Psoas muscle (tissue), 8 donors: ENCODE data around the gene SRSF3. TPM values are rescaled to one million over a fixed set of nuclear protein-coding genes. Genes with fewer than 3 reads are reported as not detected.

Source experiments
- ATAC-seq, 4 donors: fragments of 200-7000 bp; cut with Tn5 transposase; one replicate each; pipeline ENCODE4 v1.9.1; 2020; ENCODE audit warnings: moderate library complexity in 3 of 4, mild to moderate bottlenecking in 2 of 4
- DNase-seq, 2 donors: peaks; one replicate each; pipeline ENCODE4 v3.0.0-alpha.2; 2020
- H3K27ac ChIP-seq: fragments of 200-600 bp; one replicate; pipeline ENCODE4 v1.8.0; 2022
- H3K27me3 ChIP-seq, 3 donors: fragments of 200-600 bp in 1 of 3; one replicate each; pipeline versions ENCODE4 v1.6.1 to v1.8.0; 2013 to 2022; ENCODE audit warnings: low read length in 2 of 3, mild to moderate bottlenecking in 2 of 3, moderate library complexity in 1 of 3; ENCODE audit not compliant: insufficient read depth in 3 of 3
- H3K36me3 ChIP-seq, 2 donors: fragments of 200-600 bp in 1 of 2; one replicate each; pipeline versions ENCODE4 v1.6.1 to v1.8.0; 2013 to 2022; ENCODE audit warnings: low read depth in 1 of 2, mild to moderate bottlenecking in 1 of 2, moderate library complexity in 1 of 2; ENCODE audit not compliant: insufficient read depth in 1 of 2
- H3K4me1 ChIP-seq: fragments of 200-600 bp; one replicate; pipeline ENCODE4 v1.8.0; 2022
- H3K4me3 ChIP-seq: fragments of 200-600 bp; one replicate; pipeline ENCODE4 v1.8.0; 2022; ENCODE audit warnings: mild to moderate bottlenecking
- H3K9me3 ChIP-seq: fragments of 200-600 bp; one replicate; pipeline ENCODE4 v1.8.0; 2022
- CTCF ChIP-seq: fragments of 200-600 bp; IDR thresholded peaks from one replicate; pipeline ENCODE4 v1.8.0; 2022; ENCODE audit warnings: antibody characterized with exemption
- whole genome bisulfite sequencing, 3 donors: extraction: QIAGEN DNeasy Blood & Tissue Kit; methylation state at CpG; one replicate each; pipeline versions ENCODE4 v1.1.6 to v1.1.7; 2013; 5-methylcytosine and 5-hydroxymethylcytosine counted together
- intact Hi-C, 2 donors: fragments of 100-400 bp; cut with DNase I; formaldehyde crosslinking; loops; one replicate each; pipeline versions ENCODE4 v1.11.0 to v1.14.2; 2022
- polyA plus RNA-seq, 3 donors: library from polyadenylated mRNA; stranded (reverse); fragments of 200-250 nt; gene quantifications; one replicate each; pipeline ENCODE4 v1.2.3, GENCODE V29; 2013
- total RNA-seq, 4 donors: library from RNA; stranded (reverse); fragmentation: NEBNext Ultra II Directional in 2 of 4; extraction: Animal tissue kit (Norgen Biotek cat#: 25700) in 2 of 4; gene quantifications; one replicate each; pipeline versions ENCODE4 v1.2.1 to v1.2.4, GENCODE V29; 2021 to 2023
- donor health status: healthy with polysubstance abuse.
- donor health status: DM: no; HTN: no; CAD: no; lungs with moderate emphysema.
- donor health status: Bipolar disorder and iron deficiency.
- donor health status: healthy.
- donor health status: DM: yes; HTN: yes; CAD: no.
- donor health status: DM: no; HTN: no; CAD: no.
- donor health status: DM: no; HTN: no; CAD: no.
- donor health status: DM: yes; HTN: yes; CAD: no.

SRSF3 gene
- total and polyA plus RNA-seq, 7 donors: 64.6 to 267 (median 154) TPM

- Histone ChIP-seq H3K4me1 (peaks cover 62% of the 10 kb centered on the region), H3K36me3 (peaks cover 16 to 70% of the 10 kb centered on the region in 2 donors), H3K27me3 (no peaks in the 10 kb centered on the region), H3K27ac (peak overlapping the region; percentile 56), H3K9me3 (no peaks in the 10 kb centered on the region), H3K4me3 (peak overlapping the region; percentile 86)
- WGBS, 3 donors: 11 to 22% (median 14%) methylated on average over 1 of the region's 1 CpG
- TF ChIP-seq CTCF: no peak
- intact Hi-C loops: loop anchor here in 1 of 2 donors (10.0 kb wide), 1 partner anchor 153 kb away; the partner anchor contains the start of genes KCTD20 and PXT1
- DNase-seq (no peak), ATAC-seq (no peak)
Measured at GRCh38 chr6:36597775-36598174, 3.6 kb downstream of the SRSF3 start.

- Histone ChIP-seq H3K27me3 (no peaks in the 10 kb centered on the region), H3K4me1 (peaks cover 64% of the 10 kb centered on the region), H3K9me3 (no peaks in the 10 kb centered on the region), H3K4me3 (peak overlapping the region; percentile 86), H3K27ac (peak overlapping the region; percentile 56), H3K36me3 (peaks cover 16 to 75% of the 10 kb centered on the region in 2 donors)
- DNase-seq: no peak
- 8 to 13% (median 9%) methylated on average over 9 of the region's 9 CpGs for WGBS, 3 donors
- TF ChIP-seq CTCF: no peak
- intact Hi-C loops: loop anchor here in 1 of 2 donors (10.0 kb wide), 1 partner anchor 154 kb away; the partner anchor contains the start of genes KCTD20 and PXT1
- no peak for ATAC-seq
Measured at GRCh38 chr6:36598326-36598725, 4.2 kb downstream of the SRSF3 start.

- no peak for TF ChIP-seq CTCF
- Histone ChIP-seq H3K4me1 (peaks cover 66% of the 10 kb centered on the region), H3K9me3 (no peaks in the 10 kb centered on the region), H3K36me3 (peaks cover 20 to 80% of the 10 kb centered on the region in 2 donors), H3K4me3 (peak overlapping the region; percentile 86), H3K27ac (peak overlapping the region; percentile 56), H3K27me3 (no peaks in the 10 kb centered on the region)
- WGBS, 3 donors: 57 to 66% (median 59%) methylated on average over 11 of the region's 11 CpGs
- ATAC-seq (no peak), DNase-seq (no peak)
- intact Hi-C loops: loop anchor here in 1 of 2 donors (10.0 kb wide), 1 partner anchor 154 kb away; the partner anchor contains the start of genes KCTD20 and PXT1
Measured at GRCh38 chr6:36598739-36599318, 4.7 kb downstream of the SRSF3 start.

- no peak for TF ChIP-seq CTCF
- intact Hi-C loops: loop anchor here in 1 of 2 donors (10.0 kb wide), 1 partner anchor 155 kb away; the partner anchor contains the start of genes KCTD20 and PXT1
- ATAC-seq: peak; percentile 52 to 57 (median 54)
- Histone ChIP-seq H3K27me3 (no peaks in the 10 kb centered on the region), H3K27ac (peak overlapping the region; percentile 3), H3K9me3 (no peaks in the 10 kb centered on the region), H3K4me1 (peaks cover 74% of the 10 kb centered on the region), H3K36me3 (peaks cover 20 to 90% of the 10 kb centered on the region in 2 donors), H3K4me3 (peak overlapping the region; percentile 86)
- peak; percentile 45 to 69 for DNase-seq
- 46 to 64% (median 56%) methylated on average over 14 of the region's 14 CpGs for WGBS, 3 donors
Measured at GRCh38 chr6:36599791-36600209, 5.6 kb downstream of the SRSF3 start.
